Raji (cell line): ENCODE data around the gene ABCB4.

Source experiments
- POLR2A ChIP-seq: IDR thresholded peaks from 2 replicates; pipeline ENCODE4 v1.6.1; 2011; ENCODE audit warnings: low read depth, low read length, control low read depth; ENCODE audit not compliant: insufficient read depth

ABCB4 gene

DNA sequence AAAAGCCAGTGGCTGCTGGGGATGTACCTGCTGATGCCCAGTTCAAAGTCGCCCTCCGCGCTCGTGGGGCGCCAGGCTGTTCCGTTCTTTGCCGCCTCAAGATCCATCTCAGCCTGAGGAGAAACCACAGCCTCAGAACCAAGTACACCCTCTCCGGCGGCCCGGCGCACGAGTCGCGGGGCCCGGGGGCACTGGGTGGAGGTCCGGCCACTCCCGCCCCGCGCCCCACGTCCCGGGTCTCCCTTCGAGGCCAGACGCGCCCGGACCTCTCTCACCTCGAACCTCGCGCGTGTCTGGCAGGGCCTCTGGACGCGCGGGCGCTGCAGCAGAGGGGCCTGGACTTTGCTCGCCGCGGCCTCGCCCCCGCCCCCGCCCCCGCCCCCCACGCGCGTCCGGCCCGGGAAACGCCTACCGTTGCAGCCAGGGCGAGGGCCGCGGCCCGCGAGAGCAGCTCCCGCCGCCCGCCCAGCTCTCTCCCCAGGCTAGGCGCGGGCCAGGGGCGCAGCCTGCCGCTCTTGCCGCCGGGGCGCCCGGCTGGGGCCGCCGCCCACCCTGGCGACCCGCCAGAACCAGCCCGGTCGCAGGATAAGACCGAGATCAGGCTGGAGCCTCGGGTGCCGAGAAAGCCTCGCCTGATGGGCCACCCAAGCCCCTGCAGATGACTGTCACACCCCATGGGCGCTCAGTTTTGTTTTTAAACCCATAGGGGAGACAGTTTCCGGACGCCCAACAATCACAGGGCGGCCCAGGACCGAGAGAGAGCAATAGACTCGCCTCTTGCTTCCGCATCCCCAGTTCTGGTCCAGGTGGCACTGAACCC lies at the start of gene ABCB4:
ABCB4 (minus strand) TSS at position 322 of the 820 bp plus-strand sequence; CDS start at position 107, 215 bp downstream.
- TF ChIP-seq POLR2A, result no peak

DNA sequence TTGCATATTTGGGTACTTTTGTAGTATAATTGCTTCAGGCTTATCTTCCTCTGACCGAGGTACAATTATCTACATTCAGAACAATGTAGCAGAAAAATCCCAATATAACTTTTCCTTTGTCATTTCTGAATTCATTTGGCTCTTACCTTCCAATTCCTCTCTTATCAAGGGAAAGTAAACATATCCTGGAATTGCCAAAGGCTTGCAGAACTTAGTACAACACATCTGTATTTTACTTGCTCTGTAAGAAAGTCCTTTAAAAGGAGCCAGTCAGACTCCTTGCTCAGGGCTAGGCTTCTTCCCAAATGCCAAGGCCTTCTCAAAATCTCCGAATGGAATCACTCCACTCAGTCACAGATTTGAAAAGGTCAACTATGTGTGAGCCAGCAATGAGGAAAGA lies 43.3 kb upstream of the ABCB4 start:
- TF ChIP-seq POLR2A, result no peak

- TF ChIP-seq POLR2A, result no peak
Measured at GRCh38 chr7:87517891-87518290, 42.4 kb upstream of the ABCB4 start.

DNA sequence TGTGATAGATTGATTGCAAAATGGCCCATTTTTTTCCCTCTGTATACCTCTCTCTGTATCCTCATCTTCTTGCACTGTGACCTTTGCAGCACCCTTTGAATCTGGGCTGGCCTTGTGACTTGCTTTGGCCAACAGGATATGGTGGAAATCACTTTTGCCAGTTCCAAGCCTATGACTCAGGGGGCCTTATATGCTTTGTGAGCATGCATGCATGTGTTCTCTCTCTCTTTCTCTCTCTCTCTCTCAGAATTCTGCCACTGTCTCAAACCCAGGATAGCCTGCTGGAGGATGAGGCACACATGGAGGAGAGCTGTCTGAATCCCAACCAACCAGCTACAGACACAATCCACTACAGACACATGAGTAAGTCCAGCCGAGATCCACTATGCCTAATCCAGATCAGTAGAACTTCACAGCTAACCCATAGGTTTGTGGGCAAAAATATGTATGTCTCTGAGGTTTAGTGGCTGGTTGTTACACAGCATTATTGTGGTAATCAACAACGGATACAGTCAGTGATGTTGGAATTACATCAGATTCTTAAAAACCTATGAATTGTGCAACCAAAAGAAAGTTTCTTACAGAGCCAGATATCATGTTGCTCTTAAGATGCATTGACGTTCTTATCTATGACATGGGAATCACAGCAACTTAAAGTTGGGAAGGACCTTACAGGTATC lies 41.8 kb upstream of the ABCB4 start:
- no peak for TF ChIP-seq POLR2A

- no peak for TF ChIP-seq POLR2A
Measured at GRCh38 chr7:87513735-87514335, 38.4 kb upstream of the ABCB4 start.

GRCh38 chr7:87512906-87513305 lies 37.4 kb upstream of the ABCB4 start:
- no peak for TF ChIP-seq POLR2A

DNA sequence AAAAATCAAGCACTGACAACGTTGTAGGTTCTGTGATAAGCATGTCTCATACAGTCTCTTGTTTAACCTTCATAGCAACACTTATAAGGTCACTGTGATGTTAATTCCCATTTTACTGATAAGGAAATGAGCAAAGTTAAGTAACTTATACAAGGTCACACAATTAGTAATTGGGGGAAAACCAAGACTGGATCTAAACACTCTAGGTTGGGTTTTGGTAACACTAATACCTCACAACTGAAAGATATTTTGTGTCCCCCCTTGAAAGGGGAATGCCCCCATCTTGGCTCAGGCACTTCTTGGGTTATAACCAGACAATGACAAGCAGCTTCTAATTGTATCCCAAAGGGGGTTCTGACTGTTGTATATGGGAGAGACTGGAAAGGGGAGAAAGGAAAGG lies 36.0 kb upstream of the ABCB4 start:
- TF ChIP-seq POLR2A, result no peak

GRCh38 chr7:87510411-87510875 lies 35.0 kb upstream of the ABCB4 start:
- no peak for TF ChIP-seq POLR2A

DNA sequence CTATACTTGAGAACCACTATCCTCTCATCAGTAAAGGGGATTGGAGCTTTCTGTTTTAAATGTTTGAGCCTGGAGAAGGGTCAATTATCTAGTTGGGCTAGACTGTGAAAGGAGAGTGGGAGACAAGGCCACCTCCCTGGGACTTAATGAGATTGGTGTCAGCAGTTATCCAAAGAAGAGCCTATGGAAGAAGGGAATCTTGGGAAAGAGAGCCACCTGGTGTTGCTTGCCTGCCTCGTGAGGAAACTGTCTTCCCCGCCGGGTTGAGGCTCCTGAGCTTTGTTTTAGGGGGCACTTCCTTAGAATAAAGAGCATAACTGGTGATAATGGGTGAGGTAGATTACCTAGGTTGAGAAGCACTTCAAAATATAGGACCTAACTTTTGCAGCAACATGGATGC lies 32.0 kb upstream of the ABCB4 start:
- no peak for TF ChIP-seq POLR2A

- TF ChIP-seq POLR2A, result no peak
Measured at GRCh38 chr7:87506246-87507180, 31.0 kb upstream of the ABCB4 start.

GRCh38 chr7:87505557-87506245 lies 30.2 kb upstream of the ABCB4 start:
- TF ChIP-seq POLR2A, result no peak

- no peak for TF ChIP-seq POLR2A
Measured at GRCh38 chr7:87505122-87505521, 29.6 kb upstream of the ABCB4 start.

GRCh38 chr7:87499494-87499893 lies 24.0 kb upstream of the ABCB4 start:
- TF ChIP-seq POLR2A, result no peak

DNA sequence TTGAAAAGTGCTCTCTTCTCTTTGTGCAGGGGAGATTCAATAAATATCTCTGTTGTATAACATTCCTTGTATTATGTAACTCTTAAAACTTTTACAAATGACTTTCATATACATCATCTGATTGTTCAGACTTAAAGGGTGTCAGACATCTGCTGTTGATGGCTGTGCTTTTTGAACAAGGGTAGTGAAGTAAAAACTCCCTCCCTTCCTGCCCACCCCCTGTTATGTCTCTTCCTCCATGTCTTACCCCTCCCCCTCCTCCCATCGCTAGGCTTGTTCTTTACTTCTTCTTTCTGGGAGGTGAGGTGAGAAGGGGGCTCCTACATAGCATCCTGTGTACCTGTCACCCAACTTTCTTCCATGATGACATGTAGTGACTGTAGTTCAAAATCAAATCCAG lies 23.4 kb upstream of the ABCB4 start:
- TF ChIP-seq POLR2A, result no peak

GRCh38 chr7:87497482-87497881 lies 22.0 kb upstream of the ABCB4 start:
- no peak for TF ChIP-seq POLR2A

DNA sequence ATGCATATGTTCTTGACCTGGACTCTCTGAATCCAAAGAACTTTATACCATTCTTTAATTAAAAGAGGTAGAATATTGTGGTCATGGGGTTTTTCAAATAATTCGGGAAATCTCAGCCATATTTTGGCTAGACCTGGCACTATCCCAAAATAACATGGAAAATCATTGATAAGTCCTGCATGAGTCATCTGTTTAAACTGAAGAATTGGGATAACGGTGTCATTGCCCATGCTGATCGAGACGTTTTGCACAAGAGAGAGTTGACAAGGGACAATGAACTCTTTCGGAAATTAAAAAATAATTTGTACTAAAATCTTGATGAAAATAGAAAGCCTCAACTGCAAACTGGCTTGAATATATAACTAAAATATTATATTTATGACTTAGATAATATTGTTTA lies 19.9 kb upstream of the ABCB4 start:
- TF ChIP-seq POLR2A, result no peak
